Sigmoid colon (tissue), 4 donors: ENCODE measurements around the gene METRN.

Experiments used
- CTCF ChIP-seq, 4 experiments: fragments of 450-650 bp in 3 of 4; fragments of 200-600 bp in 1 of 4; IDR thresholded peaks; one replicate each; pipeline ENCODE4 v1.5.1; 2016 to 2019; ENCODE audit warnings: antibody characterized with exemption in 4 of 4, mild to moderate bottlenecking in 3 of 4, moderate library complexity in 2 of 4
- EP300 ChIP-seq, 4 donors: sonication (generic); formaldehyde crosslinking; IDR thresholded peaks; one replicate each; pipeline ENCODE4 v1.6.1; 2017; ENCODE audit warnings: antibody characterized with exemption in 4 of 4
- POLR2A ChIP-seq, 2 donors: fragments of 450-650 bp; IDR thresholded peaks; one replicate each; pipeline ENCODE4 v1.6.1; 2016; ENCODE audit warnings: antibody characterized with exemption in 2 of 2, mild to moderate bottlenecking in 2 of 2, moderate library complexity in 2 of 2
- POLR2AphosphoS5 ChIP-seq, 4 donors: sonication (generic); formaldehyde crosslinking; IDR thresholded peaks; one replicate each; pipeline ENCODE4 v1.6.1; 2017; ENCODE audit warnings: antibody characterized with exemption in 4 of 4

DNA sequence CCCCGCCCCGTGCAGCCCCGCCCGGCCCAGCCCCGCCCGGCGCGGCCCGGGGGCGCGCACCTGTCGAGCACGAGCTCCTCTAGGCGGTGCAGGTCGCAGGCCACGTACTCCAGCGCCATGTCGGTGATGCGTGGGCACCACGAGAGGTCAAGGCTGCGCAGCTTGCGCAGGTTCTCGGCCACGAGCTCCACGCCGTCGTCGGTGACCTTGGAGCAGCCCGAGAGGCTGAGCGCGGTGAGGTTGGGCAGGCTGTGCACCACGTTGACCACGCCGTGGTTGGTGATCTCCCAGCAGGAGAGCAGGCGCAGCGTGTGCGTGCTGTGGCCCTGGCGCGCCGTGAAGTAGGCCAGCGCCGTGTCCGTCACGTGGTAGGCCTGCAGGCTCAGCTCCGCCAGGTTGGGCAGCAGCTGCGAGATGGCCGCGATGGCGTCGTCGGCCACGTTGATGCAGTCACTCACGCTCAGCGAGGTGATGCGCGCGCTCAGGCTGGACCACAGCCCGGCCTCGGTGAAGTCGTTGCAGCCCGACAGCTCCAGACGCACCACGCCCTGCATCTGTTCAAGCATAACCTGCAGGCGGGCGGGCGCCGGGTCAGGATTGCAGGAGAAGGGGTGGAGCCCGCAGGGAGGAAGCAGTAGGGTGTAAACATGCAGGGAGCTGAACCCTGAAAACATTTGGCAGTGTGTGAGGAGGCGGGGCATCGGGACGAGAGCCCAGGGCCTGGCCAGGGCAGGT, 19.4 kb upstream of the METRN start:
- no peak for TF ChIP-seq POLR2A (IDR thresholded peaks at IDR 0.05)
- TF ChIP-seq CTCF (IDR thresholded peaks at IDR 0.05): no peak
- TF ChIP-seq POLR2AphosphoS5 (IDR thresholded peaks at IDR 0.05): no peak
- TF ChIP-seq EP300 (IDR thresholded peaks at IDR 0.05): no peak
